GM12875 (cell line): ENCODE results near the gene ARPIN.
A peak's percentile ranks its signal among the peaks of the same experiment; 100 is the strongest.
"Not testable (repeated sequence)": the region's sequence is repeated elsewhere in the genome, so short reads cannot be mapped to it uniquely, and the experiment has no call there.

Experiments used
- H3K4me3 ChIP-seq: one replicate; pipeline ENCODE4 v1.5.1; 2011; ENCODE audit warnings: low read depth, low read length, control low read depth
- TF ChIP-seq, protein P1 (sequence below): IDR thresholded peaks from 2 replicates; pipeline ENCODE4 v1.5.1; 2011; ENCODE audit warnings: low read depth, mild to moderate bottlenecking, control low read depth, inconsistent platforms, low read length, moderate library complexity, borderline replicate concordance; ENCODE audit not compliant: insufficient read depth

The ARPIN gene

GRCh38 chr15:89874926-89875564 lies 37.7 kb downstream of the ARPIN start:
- TF ChIP-seq, protein P1, sequence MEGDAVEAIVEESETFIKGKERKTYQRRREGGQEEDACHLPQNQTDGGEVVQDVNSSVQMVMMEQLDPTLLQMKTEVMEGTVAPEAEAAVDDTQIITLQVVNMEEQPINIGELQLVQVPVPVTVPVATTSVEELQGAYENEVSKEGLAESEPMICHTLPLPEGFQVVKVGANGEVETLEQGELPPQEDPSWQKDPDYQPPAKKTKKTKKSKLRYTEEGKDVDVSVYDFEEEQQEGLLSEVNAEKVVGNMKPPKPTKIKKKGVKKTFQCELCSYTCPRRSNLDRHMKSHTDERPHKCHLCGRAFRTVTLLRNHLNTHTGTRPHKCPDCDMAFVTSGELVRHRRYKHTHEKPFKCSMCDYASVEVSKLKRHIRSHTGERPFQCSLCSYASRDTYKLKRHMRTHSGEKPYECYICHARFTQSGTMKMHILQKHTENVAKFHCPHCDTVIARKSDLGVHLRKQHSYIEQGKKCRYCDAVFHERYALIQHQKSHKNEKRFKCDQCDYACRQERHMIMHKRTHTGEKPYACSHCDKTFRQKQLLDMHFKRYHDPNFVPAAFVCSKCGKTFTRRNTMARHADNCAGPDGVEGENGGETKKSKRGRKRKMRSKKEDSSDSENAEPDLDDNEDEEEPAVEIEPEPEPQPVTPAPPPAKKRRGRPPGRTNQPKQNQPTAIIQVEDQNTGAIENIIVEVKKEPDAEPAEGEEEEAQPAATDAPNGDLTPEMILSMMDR, result peak; percentile 93
- H3K4me3 ChIP-seq, result no peak overlapping the region

GRCh38 chr15:89870688-89871288 lies 42.0 kb downstream of the ARPIN start:
- H3K4me3 ChIP-seq, result no peak overlapping the region
- TF ChIP-seq, protein P1, result no peak

DNA sequence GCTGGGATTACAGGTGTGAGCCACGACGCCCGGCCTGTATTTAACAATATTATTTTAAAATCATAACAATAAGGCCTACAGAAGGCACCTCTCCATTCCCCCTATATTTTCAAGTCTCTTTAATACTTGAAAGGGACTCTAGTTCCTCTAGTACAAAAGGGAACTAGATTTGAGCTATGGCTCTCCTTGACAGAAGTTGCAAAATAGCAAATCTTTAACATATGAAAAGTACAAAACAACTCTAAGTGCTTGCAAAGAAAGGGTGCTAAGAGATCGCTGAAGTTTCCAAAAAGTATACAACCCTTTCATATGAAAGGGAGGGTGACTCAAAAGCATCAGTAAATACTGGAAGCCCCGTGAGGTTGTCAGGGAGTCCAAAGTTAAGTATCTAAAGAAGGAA lies 42.7 kb downstream of the ARPIN start:
- no peak overlapping the region for H3K4me3 ChIP-seq
- TF ChIP-seq, protein P1, result no peak

- not testable (repeated sequence) for H3K4me3 ChIP-seq
Observed at GRCh38 chr15:89869490-89869889, 43.3 kb downstream of the ARPIN start.

DNA sequence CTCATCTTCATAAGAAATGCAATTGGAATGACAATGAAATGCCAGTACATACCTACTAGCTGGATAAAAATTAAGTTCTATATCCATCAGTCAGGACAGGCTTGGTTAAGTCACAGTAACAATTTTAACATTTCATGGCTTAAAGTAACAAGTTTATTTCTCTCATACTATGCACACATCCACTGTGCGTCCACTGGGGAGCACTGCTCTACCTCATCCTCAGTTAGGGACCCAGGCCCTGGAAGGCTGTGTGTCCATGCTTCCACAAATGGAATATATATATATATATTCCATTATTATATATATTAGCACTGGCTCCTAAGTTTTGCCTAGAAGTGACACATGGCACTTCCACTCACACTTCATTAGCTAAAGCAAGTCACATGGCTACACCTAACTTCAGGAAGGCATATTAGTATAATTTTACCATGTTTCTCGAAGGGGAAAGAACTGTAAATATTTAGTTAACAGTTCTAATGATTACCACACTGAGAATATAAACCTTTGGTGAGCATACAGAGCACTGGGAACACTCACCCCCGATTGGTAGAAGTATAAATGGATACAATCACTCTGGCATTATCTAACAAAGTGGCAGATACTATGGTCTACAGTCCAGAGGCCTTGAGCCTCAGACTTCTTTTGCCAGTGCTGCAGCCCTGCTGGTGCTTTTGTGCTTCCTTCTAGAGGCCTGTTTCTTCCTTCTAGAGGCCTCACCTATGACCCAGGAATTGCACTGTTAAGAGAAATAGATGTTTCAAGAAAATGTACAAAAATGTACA lies 47.6 kb downstream of the ARPIN start:
- TF ChIP-seq, protein P1, result no peak
- H3K4me3 ChIP-seq, result no peak overlapping the region

GRCh38 chr15:89863918-89864317 lies 48.8 kb downstream of the ARPIN start:
- TF ChIP-seq, protein P1, result no peak
- H3K4me3 ChIP-seq, result no peak overlapping the region

GRCh38 chr15:89860891-89861290 lies 51.9 kb downstream of the ARPIN start:
- no peak overlapping the region for H3K4me3 ChIP-seq
- TF ChIP-seq, protein P1, result no peak
